Common myeloid progenitor, CD34-positive (primary cell): ENCODE data around the gene MYO3B.

Experiments used
- CTCF ChIA-PET: fragments of 350-600 bp; sonication (Branson Sonifier 250); formaldehyde crosslinking; loops from one replicate; lab custom pipeline; 2021; ENCODE audit warnings: antibody characterized with exemption; lab: Charles Lee
- POLR2A ChIA-PET: fragments of 350-600 bp; sonication (Branson Sonifier 250); formaldehyde crosslinking; loops from one replicate; lab custom pipeline; 2021; ENCODE audit warnings: antibody characterized with exemption; lab: Charles Lee
- DNase-seq, 3 donors: peaks; one replicate each; pipeline versions ENCODE4 v3.0.0 to v3.0.0-alpha.2; 2013
- H3K27ac ChIP-seq, 2 experiments: 1 replicate in 1 of 2; 2 replicates in 1 of 2; pipeline ENCODE4 v1.7.0; 2013; ENCODE audit warnings: inconsistent platforms in 2 of 2, low read length in 2 of 2, mild to moderate bottlenecking in 2 of 2, low read depth in 1 of 2, moderate library complexity in 1 of 2; ENCODE audit not compliant: severe bottlenecking in 2 of 2, insufficient read depth in 1 of 2, poor library complexity in 1 of 2
- H3K27me3 ChIP-seq, 5 experiments: replicated peaks in 2 of 5; 1 replicate in 3 of 5; 2 replicates in 2 of 5; pipeline versions ENCODE4 v1.6.1 to v1.7.0; 2013; ENCODE audit warnings: low read length in 4 of 5, mild to moderate bottlenecking in 2 of 5, moderate library complexity in 2 of 5, inconsistent platforms in 1 of 5; ENCODE audit not compliant: insufficient read depth in 5 of 5, control insufficient read depth in 4 of 5
- H3K36me3 ChIP-seq, 4 experiments: 1 replicate in 2 of 4; 2 replicates in 2 of 4; pipeline versions ENCODE4 v1.6.1 to v1.7.0; 2013; ENCODE audit warnings: low read length in 3 of 4, control low read depth in 1 of 4, mild to moderate bottlenecking in 1 of 4; ENCODE audit not compliant: control insufficient read depth in 4 of 4, insufficient read depth in 4 of 4
- H3K4me1 ChIP-seq, 4 experiments: 1 replicate in 3 of 4; 2 replicates in 1 of 4; pipeline versions ENCODE4 v1.6.1 to v1.7.1; 2013; ENCODE audit warnings: low read length in 3 of 4, mild to moderate bottlenecking in 3 of 4, control low read depth in 1 of 4, inconsistent platforms in 1 of 4, moderate library complexity in 1 of 4; ENCODE audit not compliant: control insufficient read depth in 4 of 4, insufficient read depth in 4 of 4; ENCODE audit errors: control extremely low read depth in 1 of 4
- H3K4me3 ChIP-seq, 7 experiments: 1 replicate in 4 of 7; 2 replicates in 3 of 7; pipeline versions ENCODE4 v1.5.1 to v1.7.0; 2013; ENCODE audit warnings: mild to moderate bottlenecking in 7 of 7, low read length in 6 of 7, moderate library complexity in 6 of 7, inconsistent platforms in 2 of 7, low read depth in 2 of 7, control low read depth in 1 of 7; ENCODE audit not compliant: insufficient read depth in 4 of 7, control insufficient read depth in 1 of 7; ENCODE audit errors: extremely low read depth in 1 of 7
- H3K9me3 ChIP-seq, 5 experiments: 1 replicate in 4 of 5; 2 replicates in 1 of 5; pipeline versions ENCODE4 v1.6.1 to v1.7.1; 2013; ENCODE audit warnings: low read length in 4 of 5, mild to moderate bottlenecking in 2 of 5, inconsistent platforms in 1 of 5, low read depth in 1 of 5, moderate library complexity in 1 of 5; ENCODE audit not compliant: control insufficient read depth in 4 of 5, insufficient read depth in 2 of 5; ENCODE audit errors: control extremely low read depth in 1 of 5
- WGBS: methylation state at CpG from one replicate; pipeline ENCODE4 v1.1.5; 2013; ENCODE audit not compliant: insufficient coverage; 5-methylcytosine and 5-hydroxymethylcytosine counted together

MYO3B gene

DNA sequence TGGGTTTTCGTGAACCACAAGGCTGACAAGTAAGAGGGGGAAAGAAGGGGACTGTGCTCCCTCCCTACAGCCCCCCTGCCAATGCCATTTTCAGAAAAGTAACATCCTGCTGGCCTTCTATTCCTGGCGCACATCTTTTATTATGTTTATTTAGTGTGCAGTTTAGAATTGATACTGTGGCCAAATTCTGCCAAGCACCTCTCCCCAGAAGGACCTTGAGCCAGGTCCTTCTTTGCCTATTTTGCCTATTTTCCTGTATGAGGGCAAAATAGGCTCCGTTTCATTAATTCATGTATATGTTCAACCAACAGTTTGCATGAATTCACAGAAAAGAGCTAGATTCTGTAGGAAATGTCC is 136.0 kb downstream of the MYO3B start:
- Histone ChIP-seq H3K4me1 (no peaks in the 10 kb centered on the region), H3K27ac (no peak overlapping the region), H3K9me3 (peaks cover 0 to 2% (median 0%) of the 10 kb centered on the region in 5 experiments), H3K4me3 (no peak overlapping the region), H3K27me3 (no peaks in the 10 kb centered on the region), H3K36me3 (no peaks in the 10 kb centered on the region)
- WGBS, result 100% methylated on average over 2 of the region's 3 CpGs
- DNase-seq, result no peak
- ChIA-PET POLR2A (no interaction called here), CTCF (interaction anchor here (1.4 kb wide), 1 partner anchor 10 kb away, joined by 3 read pairs; no protein-coding TSS in a partner anchor)

DNA sequence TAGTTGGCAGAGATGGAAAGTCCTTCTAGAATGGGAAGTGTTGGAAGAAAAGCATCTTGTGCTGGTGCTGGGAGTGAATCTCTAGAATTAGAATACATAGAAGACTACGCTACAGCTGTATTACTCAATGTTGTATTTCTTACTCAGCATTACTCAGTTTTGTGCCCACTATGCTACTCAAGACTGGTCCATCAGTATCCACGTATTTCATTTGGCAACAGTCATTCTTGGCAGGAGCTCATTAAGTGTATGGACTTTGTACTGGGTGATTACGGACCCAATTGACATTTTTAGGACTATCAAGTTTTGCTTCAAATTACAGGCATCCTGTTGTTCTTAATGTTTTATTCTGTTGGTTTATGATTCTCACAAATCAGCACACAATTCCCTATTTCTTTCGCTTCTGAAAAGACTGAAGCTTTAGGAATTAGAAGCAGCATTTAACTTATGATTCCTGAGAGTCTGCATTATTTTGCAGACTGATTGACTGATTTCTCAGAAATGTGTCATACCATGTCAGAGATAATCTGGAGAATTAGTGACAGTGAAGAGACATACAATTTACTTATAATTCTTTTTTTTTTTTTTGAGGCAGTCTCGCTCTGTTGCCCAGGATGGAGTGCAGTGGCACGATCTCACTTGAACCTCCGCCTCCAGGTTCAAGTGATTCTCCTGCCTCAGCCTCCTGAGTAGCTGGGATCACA is 136.9 kb downstream of the MYO3B start:
- H3K4me1 ChIP-seq, result no peaks in the 10 kb centered on the region
- ChIA-PET CTCF (interaction anchor here (1.4 kb wide), 1 partner anchor 9 kb away, joined by 3 read pairs; no protein-coding TSS in a partner anchor), POLR2A (no interaction called here)
- no peak overlapping the region for H3K4me3 ChIP-seq
- no peaks in the 10 kb centered on the region for H3K27me3 ChIP-seq
- WGBS, result 100% methylated on average over 4 of the region's 7 CpGs
- DNase-seq, result no peak
- H3K36me3 ChIP-seq, result no peaks in the 10 kb centered on the region
- peaks cover 0 to under 1% (median 0%) of the 10 kb centered on the region in 5 experiments for H3K9me3 ChIP-seq
- H3K27ac ChIP-seq, result no peak overlapping the region

DNA sequence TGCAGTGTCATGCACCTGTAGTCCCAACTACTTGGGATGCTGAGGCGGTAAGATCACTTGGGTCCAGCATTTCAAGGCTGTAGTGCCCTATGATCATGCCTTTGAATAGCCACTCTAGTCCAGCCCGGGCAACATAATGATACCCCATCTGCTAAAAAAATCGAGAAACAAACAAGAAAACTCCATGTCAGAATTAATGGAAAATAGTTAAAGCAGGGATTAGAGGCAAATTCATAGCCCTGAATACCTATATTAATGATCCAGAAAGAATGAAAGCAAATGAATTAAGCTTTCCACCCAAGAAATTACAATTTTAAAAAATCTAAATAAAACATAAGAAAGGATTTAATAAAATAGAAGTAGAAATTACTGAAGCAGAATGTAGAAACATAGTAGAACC is 143.0 kb downstream of the MYO3B start:
- Histone ChIP-seq H3K36me3 (no peaks in the 10 kb centered on the region), H3K9me3 (peaks cover 0 to 5% (median 2%) of the 10 kb centered on the region in 5 experiments), H3K27ac (no peak overlapping the region), H3K4me3 (no peak overlapping the region), H3K27me3 (no peaks in the 10 kb centered on the region), H3K4me1 (no peaks in the 10 kb centered on the region)
- ChIA-PET POLR2A (no interaction called here), CTCF (interaction anchor here (10.9 kb wide), 1 partner anchor 491 kb away, joined by 92 read pairs; the partner anchor contains the start of gene GAD1)
- no peak for DNase-seq
- 100% methylated on average over 1 of the region's 3 CpGs for WGBS

DNA sequence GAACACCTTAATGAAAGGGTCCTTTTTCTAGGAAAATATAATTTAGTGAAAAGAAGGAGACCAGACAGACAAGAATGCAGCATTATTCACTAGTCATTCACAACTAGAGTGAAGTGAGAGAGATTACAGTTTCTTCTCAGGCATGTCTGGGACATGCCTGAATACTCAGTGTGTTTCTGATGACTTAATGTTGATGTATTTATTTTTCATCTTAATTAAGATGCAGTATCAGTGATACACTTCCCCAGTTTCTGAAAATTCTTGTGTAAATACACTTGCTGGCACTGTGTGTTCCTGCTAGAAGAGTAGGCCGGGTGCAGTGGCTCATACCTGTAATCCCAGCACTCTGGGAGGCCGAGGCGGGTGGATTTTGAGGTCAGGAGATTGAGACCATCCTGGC is 143.6 kb downstream of the MYO3B start:
- Histone ChIP-seq H3K27me3 (no peaks in the 10 kb centered on the region), H3K36me3 (no peaks in the 10 kb centered on the region), H3K4me1 (no peaks in the 10 kb centered on the region), H3K27ac (no peak overlapping the region), H3K9me3 (peaks cover 0 to 5% (median 2%) of the 10 kb centered on the region in 5 experiments), H3K4me3 (no peak overlapping the region)
- ChIA-PET CTCF (interaction anchor here (10.9 kb wide), 1 partner anchor 491 kb away, joined by 92 read pairs; the partner anchor contains the start of gene GAD1), POLR2A (no interaction called here)
- DNase-seq, result no peak
- WGBS, result 100% methylated on average over 1 of the region's 3 CpGs

DNA sequence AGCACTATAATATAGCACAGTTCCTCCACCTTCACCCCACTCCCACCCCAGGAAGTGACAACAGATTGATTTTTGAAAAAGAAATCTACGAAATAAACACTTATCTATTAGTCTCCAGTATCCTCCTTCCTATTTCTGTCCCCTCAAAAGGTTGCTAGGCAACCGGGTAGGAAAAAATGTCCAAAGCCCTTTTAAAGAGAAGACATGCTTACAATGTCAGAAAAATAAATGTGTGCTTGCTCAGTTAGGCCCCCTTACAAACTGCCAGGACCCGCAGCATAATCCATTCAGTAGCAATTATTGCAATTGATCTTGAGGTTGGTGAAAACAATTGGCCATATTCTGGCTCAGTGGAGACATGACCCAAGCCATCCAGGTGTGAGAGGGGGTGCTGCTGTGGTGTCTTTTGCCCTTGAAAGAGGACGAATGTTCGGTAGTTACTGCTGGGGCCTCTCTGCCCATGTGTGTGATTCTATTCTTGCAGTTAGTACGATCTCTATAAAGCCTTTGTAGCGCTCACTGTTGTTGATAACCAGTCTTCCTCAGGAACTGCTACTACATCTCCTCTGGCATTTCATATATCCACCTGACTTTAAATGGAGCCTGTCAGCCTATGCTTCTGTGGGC is 144.3 kb downstream of the MYO3B start:
- peaks cover 0 to 5% (median 2%) of the 10 kb centered on the region in 5 experiments for H3K9me3 ChIP-seq
- H3K27me3 ChIP-seq, result no peaks in the 10 kb centered on the region
- DNase-seq, result no peak
- ChIA-PET POLR2A (no interaction called here), CTCF (interaction anchor here (3.5 to 10.9 kb wide), 3 partner anchors 39 to 490 kb away, joined by 18 to 92 read pairs (median 26); partner anchors contain the start of gene GAD1)
- no peak overlapping the region for H3K27ac ChIP-seq
- no peaks in the 10 kb centered on the region for H3K36me3 ChIP-seq
- H3K4me3 ChIP-seq, result no peak overlapping the region
- no peaks in the 10 kb centered on the region for H3K4me1 ChIP-seq
- 100% methylated on average over 6 of the region's 7 CpGs for WGBS

DNA sequence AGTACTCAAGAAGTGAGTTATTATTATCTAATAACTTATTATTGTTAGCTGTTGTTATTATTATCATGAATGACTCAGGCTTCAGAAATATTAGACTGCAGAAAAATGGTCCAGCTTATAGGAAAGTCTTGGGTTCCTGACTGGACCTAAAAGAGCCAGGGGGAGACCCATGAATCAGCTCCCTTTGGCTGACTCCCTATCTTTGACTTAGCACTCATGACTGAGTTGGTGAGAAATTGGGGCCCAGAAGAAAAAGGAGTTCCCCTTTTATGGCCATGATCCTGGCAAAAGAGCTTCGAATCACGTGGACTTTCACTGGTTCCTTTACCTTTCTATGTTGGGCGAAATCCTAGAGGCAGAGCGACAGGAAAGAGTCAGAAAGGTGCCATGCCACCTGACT is 145.8 kb downstream of the MYO3B start:
- ChIA-PET CTCF (interaction anchor here (0.6 to 10.9 kb wide), 25 partner anchors 9 to 549 kb away, joined by 3 to 92 read pairs (median 3); partner anchors contain the start of gene GAD1), POLR2A (interaction anchor here (0.6 kb wide), 1 partner anchor 35 kb away, joined by 3 read pairs; no protein-coding TSS in a partner anchor)
- Histone ChIP-seq H3K36me3 (no peaks in the 10 kb centered on the region), H3K9me3 (peaks cover 0 to 5% (median 2%) of the 10 kb centered on the region in 5 experiments), H3K4me1 (no peaks in the 10 kb centered on the region), H3K27ac (no peak overlapping the region), H3K4me3 (no peak overlapping the region), H3K27me3 (no peaks in the 10 kb centered on the region)
- WGBS, result 57% methylated on average over 4 of the region's 4 CpGs
- DNase-seq, result no peak

DNA sequence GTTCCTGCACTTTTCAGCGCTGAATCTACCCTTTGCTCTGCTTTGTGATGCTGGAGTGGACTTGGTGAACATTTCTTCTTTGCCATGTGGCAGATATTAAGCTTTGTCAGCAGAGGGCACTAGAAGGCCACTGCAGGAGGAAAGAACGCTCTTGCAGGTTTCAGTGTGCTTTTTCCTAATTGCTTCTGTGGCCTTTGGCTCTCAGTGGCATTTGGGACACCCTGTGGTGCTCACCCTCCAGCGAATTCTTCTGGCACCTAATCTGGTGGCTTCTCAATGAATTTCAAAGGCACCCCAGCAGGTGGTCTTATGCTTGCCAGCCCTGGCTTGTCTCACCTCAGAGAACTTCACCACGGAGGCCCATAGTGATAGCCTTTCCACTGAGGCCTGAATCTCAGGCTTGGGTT is 146.7 kb downstream of the MYO3B start:
- H3K4me3 ChIP-seq, result no peak overlapping the region

More for the DNA sequence above, 146.7 kb downstream of the MYO3B start:
- H3K36me3 ChIP-seq, result no peaks in the 10 kb centered on the region
- H3K9me3 ChIP-seq, result peaks cover 0 to 5% (median 2%) of the 10 kb centered on the region in 5 experiments
- ChIA-PET CTCF (interaction anchor here (0.6 to 10.9 kb wide), 21 partner anchors 9 to 549 kb away, joined by 3 to 92 read pairs (median 4); partner anchors contain the start of gene GAD1), POLR2A (no interaction called here)
- no peak overlapping the region for H3K27ac ChIP-seq
- WGBS, result 23% methylated on average over 4 of the region's 4 CpGs
- H3K27me3 ChIP-seq, result no peaks in the 10 kb centered on the region
- no peaks in the 10 kb centered on the region for H3K4me1 ChIP-seq
- DNase-seq, result peak; percentile 66 to 82 (median 79)
